ENCODE measurements around the gene GPC2. TPM values are rescaled to one million over a fixed set of nuclear protein-coding genes. Genes with fewer than 3 reads are reported as not detected.
"Not testable (repeated sequence)": the region's sequence is repeated elsewhere in the genome, so short reads cannot be mapped to it uniquely, and the experiment has no call there.

GPC2 gene
- total and polyA plus RNA-seq, 7 donors, result 0.16 to 0.77 (median 0.34) TPM

DNA sequence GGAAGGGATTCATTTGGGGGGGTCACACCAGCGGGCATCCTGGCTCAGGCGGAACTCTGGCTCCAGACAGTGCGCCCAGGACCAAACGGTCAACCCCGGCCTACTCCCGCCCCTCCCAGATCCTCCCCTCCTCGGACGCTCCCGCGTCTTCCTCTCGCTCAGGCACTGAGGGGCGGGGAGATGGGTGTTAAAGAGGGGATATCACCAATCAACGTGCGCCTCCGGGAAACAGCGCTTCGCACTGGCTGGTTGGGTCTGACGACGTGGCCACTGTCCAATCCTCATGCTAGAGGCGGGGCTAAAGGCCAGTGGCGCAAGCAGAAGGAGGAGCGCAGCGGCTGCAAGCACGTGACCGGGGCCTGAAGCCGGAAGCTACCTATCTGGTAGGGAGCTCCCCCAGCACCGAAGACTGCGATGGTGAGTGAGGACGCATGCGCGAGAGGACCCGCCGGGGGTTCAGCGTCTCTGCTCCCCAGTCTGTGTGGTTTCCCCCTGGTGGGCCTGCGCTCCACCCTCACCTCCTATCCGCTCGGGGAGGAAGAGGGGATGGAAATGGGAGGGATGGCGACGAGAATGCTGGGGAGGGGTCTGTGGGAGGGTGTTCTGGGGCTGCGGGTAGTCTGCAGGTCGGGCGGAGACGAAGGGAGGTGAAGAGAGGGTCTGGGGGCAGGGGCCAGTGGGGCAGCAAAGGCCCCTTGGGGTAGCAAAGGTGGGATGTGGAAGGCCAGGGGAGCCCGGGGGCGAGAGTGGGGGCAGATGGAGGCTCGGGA, 28.4 kb downstream of the GPC2 start, which contains the start of gene LAMTOR4:
Gene LAMTOR4 (plus strand): TSS at position 360 of the 770 bp plus-strand sequence. CDS start 55 bp downstream, at position 415.
- peaks cover 15% of the 10 kb centered on the region for H3K4me1 ChIP-seq
- H3K4me3 ChIP-seq, result peak within 1 kb of the TSS; percentile 73
- no peaks in the 10 kb centered on the region for H3K9me3 ChIP-seq
- H3K27ac ChIP-seq, result peak within 1 kb of the TSS; percentile 84
- TF ChIP-seq, protein P1, sequence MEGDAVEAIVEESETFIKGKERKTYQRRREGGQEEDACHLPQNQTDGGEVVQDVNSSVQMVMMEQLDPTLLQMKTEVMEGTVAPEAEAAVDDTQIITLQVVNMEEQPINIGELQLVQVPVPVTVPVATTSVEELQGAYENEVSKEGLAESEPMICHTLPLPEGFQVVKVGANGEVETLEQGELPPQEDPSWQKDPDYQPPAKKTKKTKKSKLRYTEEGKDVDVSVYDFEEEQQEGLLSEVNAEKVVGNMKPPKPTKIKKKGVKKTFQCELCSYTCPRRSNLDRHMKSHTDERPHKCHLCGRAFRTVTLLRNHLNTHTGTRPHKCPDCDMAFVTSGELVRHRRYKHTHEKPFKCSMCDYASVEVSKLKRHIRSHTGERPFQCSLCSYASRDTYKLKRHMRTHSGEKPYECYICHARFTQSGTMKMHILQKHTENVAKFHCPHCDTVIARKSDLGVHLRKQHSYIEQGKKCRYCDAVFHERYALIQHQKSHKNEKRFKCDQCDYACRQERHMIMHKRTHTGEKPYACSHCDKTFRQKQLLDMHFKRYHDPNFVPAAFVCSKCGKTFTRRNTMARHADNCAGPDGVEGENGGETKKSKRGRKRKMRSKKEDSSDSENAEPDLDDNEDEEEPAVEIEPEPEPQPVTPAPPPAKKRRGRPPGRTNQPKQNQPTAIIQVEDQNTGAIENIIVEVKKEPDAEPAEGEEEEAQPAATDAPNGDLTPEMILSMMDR (IDR thresholded peaks at IDR 0.05), result peak; percentile 6
- no peaks in the 10 kb centered on the region for H3K27me3 ChIP-seq (ENCODE audit: insufficient read depth in 3 of 3, low read length in 2 of 3)
- ATAC-seq, result peak; percentile 98 to 99 (median 99)
- DNase-seq, result peak; percentile 98 to 99
- peaks cover 4 to 22% of the 10 kb centered on the region in 2 donors for H3K36me3 ChIP-seq (ENCODE audit: insufficient read depth in 1 of 2, low read depth in 1 of 2)
- 0 to 1% (median 0%) methylated on average over 42 to 46 of the region's 46 CpGs for WGBS, 3 donors
- intact Hi-C loops (cut with DNase I), result no loop called here

DNA sequence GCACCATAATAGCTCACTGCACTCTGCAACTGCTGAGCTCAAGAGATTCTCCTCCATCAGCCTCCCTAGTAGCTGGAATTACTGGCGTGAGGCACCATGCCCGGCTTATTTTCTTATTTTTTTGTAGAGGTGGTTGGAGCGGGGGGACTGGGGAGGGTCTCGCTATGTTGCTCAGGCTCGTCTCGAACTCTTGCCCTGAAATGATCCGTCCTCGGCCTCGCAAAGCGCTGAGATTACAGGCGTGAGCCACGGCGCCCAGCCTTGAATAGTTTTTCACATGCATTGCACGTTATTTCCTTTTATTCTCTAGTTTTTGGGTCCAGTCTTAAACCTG, 29.0 kb downstream of the GPC2 start:
- Histone ChIP-seq H3K4me1 (peaks cover 15% of the 10 kb centered on the region), H3K9me3 (no peaks in the 10 kb centered on the region), H3K27ac (peak overlapping the region; percentile 84), H3K4me3 (peak overlapping the region; percentile 73), H3K36me3 (ENCODE audit: insufficient read depth in 1 of 2, low read depth in 1 of 2) (peaks cover 1 to 16% of the 10 kb centered on the region in 2 donors), H3K27me3 (ENCODE audit: insufficient read depth in 3 of 3, low read length in 2 of 3) (no peaks in the 10 kb centered on the region)
- WGBS, 3 donors, result 6 to 14% (median 9%) methylated on average over 14 of the region's 14 CpGs
- intact Hi-C loops (cut with DNase I), result no loop called here
- DNase-seq, result no peak
- ATAC-seq, result no peak
- TF ChIP-seq, protein P1 (IDR thresholded peaks at IDR 0.05), result no peak

DNA sequence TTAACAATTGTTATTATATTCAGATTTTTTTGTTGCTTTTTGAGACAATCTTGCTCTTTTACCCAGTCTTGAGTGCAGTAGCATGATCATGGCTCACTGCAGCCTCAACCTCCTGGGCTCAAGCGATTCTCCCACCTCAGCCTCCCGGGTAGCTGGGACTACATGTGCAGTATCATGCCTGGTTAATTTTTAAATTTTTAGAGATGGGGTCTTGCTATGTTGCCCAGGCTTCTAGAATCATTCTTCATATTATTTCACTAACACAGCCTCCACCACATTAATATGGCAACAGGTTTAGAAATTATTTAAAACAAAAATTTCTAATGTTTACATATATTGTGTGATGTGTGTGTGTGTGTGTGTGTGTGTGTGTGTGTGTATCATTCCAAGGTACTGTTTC, 29.9 kb downstream of the GPC2 start:
- TF ChIP-seq, protein P1 (IDR thresholded peaks at IDR 0.05), result no peak
- H3K36me3 ChIP-seq (ENCODE audit: insufficient read depth in 1 of 2, low read depth in 1 of 2), result peaks cover 0 to 8% of the 10 kb centered on the region in 2 donors
- intact Hi-C loops (cut with DNase I), result no loop called here
- DNase-seq, result no peak
- ATAC-seq, result no peak
- WGBS, 3 donors, result 91 to 97% (median 97%) methylated on average over 2 of the region's 2 CpGs
- no peak overlapping the region for H3K4me3 ChIP-seq
- H3K27ac ChIP-seq, result no peak overlapping the region
- no peaks in the 10 kb centered on the region for H3K27me3 ChIP-seq (ENCODE audit: insufficient read depth in 3 of 3, low read length in 2 of 3)
- H3K4me1 ChIP-seq, result peaks cover 15% of the 10 kb centered on the region
- no peaks in the 10 kb centered on the region for H3K9me3 ChIP-seq

DNA sequence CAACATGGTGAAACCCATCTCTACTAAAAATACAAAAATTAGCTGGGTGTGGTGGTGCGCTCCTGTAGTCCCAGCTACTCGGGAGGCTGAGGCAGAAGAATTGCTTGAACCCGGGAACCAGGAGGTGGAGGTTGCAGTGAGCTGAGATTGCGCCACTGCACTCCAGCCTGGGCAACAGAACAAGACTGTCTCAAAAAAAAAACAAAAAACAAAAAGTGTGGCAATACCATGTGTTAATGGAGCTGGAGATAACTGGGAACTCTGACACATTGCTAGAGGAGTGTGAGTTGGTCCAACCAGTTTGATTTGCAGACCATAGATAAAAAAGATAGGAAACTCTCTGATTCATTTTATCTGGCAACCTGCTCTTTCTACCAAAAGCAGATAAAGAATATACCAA, 30.8 kb downstream of the GPC2 start:
- 92 to 97% (median 92%) methylated on average over 4 of the region's 4 CpGs for WGBS, 3 donors
- ATAC-seq; intact Hi-C loops (cut with DNase I); H3K4me3 ChIP-seq; DNase-seq; H3K27me3 ChIP-seq (ENCODE audit: insufficient read depth in 3 of 3, low read length in 2 of 3); H3K27ac ChIP-seq; H3K9me3 ChIP-seq; H3K36me3 ChIP-seq (ENCODE audit: insufficient read depth in 1 of 2, low read depth in 1 of 2): not testable (repeated sequence)
- H3K4me1 ChIP-seq, result peaks cover 15% of the 10 kb centered on the region

DNA sequence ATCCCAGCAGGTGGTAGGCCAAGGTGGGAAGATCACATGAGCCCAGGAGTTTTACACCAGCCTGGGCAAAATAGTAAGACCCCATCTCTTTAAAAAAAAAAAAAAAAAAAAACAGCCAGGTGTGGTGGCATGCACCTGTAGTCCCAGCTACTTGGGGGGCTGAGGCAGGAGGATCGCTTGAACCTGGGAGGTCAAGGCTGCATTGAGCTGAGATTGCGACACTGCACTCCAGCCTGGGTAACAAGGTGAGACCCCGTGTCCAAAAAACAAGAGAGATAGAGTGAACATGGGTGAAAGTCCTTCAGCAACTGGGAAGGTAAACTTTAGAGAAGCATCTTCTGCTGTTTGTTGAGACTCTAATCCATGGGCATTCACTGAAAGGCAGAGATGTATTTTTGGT, 34.7 kb downstream of the GPC2 start:
- no peak for ATAC-seq
- WGBS, 3 donors, result 92 to 98% (median 96%) methylated on average over 3 of the region's 3 CpGs
- Histone ChIP-seq H3K4me3 (no peak overlapping the region), H3K36me3 (ENCODE audit: insufficient read depth in 1 of 2, low read depth in 1 of 2) (no peaks in the 10 kb centered on the region), H3K9me3 (no peaks in the 10 kb centered on the region), H3K4me1 (no peaks in the 10 kb centered on the region), H3K27me3 (ENCODE audit: insufficient read depth in 3 of 3, low read length in 2 of 3) (no peaks in the 10 kb centered on the region), H3K27ac (no peak overlapping the region)
- DNase-seq, result no peak
- intact Hi-C loops (cut with DNase I), result no loop called here
- TF ChIP-seq, protein P1 (IDR thresholded peaks at IDR 0.05), result no peak
